Stimulated activated naive CD4-positive, alpha-beta T cell treated with Interleukin-2 at 50 U/mL for 16 hours (primary cell): ENCODE data around the gene NFATC1.

Experiments used
- DNase-seq: peaks from one replicate; lab custom pipeline; 2025; lab: John Stamatoyannopoulos, UW

Gene NFATC1

GRCh38 chr18:79423211-79424007 lies 27.7 kb downstream of the NFATC1 start:
- no peak for DNase-seq

GRCh38 chr18:79424008-79424565 lies 28.4 kb downstream of the NFATC1 start:
- no peak for DNase-seq

- no peak for DNase-seq
These were observed 29.3 kb downstream of the NFATC1 start for GRCh38 chr18:79424880-79425568.

GRCh38 chr18:79425569-79425886 lies 29.8 kb downstream of the NFATC1 start:
- DNase-seq: no peak

- DNase-seq: no peak
These were observed 30.9 kb downstream of the NFATC1 start for GRCh38 chr18:79426376-79427300.

GRCh38 chr18:79427368-79428225 lies 31.9 kb downstream of the NFATC1 start:
- no peak for DNase-seq

GRCh38 chr18:79428287-79428686 lies 32.6 kb downstream of the NFATC1 start:
- DNase-seq: no peak

- DNase-seq: no peak
These were observed 33.7 kb downstream of the NFATC1 start for GRCh38 chr18:79429381-79429780.

GRCh38 chr18:79429785-79430281 lies 34.1 kb downstream of the NFATC1 start:
- DNase-seq: no peak

- DNase-seq: no peak
These were observed 36.8 kb downstream of the NFATC1 start for GRCh38 chr18:79432376-79433120.

- DNase-seq: no peak
These were observed 37.7 kb downstream of the NFATC1 start for GRCh38 chr18:79433431-79433830.

- no peak for DNase-seq
These were observed 39.1 kb downstream of the NFATC1 start for GRCh38 chr18:79434607-79435401.

- DNase-seq: no peak
These were observed 41.0 kb downstream of the NFATC1 start for GRCh38 chr18:79436556-79437275.

- DNase-seq: no peak
These were observed 42.6 kb downstream of the NFATC1 start for GRCh38 chr18:79438089-79438897.

GRCh38 chr18:79438898-79439627 lies 43.3 kb downstream of the NFATC1 start:
- DNase-seq: peak; percentile 14

- no peak for DNase-seq
These were observed 43.9 kb downstream of the NFATC1 start for GRCh38 chr18:79439628-79440023.
